C4-2B (cell line): Measurements from ENCODE around the gene EIF2S3.

Source experiments
- H3K27ac ChIP-seq: fragments of 450-650 bp; 2 replicates; pipeline ENCODE4 v1.5.1; 2017
- ZFX ChIP-seq: fragments of 450-650 bp; IDR thresholded peaks from 2 replicates; pipeline ENCODE4 v1.6.1; 2017
- TF ChIP-seq, protein P1 (sequence below): fragments of 450-650 bp; conservative IDR thresholded peaks from 2 replicates; pipeline ENCODE4 v1.5.1; 2017; ENCODE audit warnings: mild to moderate bottlenecking

The EIF2S3 gene

DNA sequence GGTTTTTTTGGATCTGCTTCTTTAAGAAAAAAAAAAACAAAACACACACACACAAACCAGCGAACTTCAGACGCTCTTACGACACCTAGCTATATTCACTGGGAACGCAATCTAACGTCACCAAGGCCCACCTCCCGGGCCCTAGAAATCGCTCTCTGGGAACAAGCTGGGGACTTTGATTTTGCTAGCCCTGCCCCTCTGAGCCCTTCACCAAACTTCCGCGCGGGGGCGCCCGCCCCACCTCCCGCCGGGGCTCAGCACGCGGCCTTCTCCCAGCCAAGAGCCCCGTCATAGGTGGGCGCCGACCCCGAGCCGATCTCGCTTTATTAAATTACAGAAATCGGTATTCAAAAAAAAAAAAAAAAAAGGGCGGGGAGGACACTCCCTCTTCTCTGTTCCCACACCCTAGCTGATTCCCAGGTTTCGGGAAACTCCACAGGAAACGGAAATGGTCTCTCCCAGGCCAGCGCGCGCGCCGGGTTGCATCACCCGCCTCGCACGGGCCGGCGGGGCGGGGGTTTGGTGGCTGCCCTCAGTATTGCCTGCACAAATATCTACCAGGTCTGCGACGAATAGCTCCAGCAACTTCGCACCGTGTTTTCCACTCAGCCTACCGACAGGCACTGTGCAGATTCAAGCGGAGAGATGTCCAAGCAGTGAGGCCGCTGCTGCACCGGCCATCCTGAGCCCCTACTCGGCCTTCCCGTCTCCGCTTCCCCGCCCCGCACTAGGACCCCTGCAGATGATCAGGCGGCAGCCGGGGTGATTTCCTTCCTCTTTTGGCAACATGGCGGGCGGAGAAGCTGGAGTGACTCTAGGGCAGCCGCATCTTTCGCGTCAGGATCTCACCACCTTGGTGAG lies at the start of gene EIF2S3:
EIF2S3 (plus strand) TSS at position 775 of the 861 bp plus-strand sequence; CDS start at position 788, 13 bp downstream.
- H3K27ac ChIP-seq = peak within 1 kb of the TSS; percentile 91
- no peak for TF ChIP-seq ZFX
- TF ChIP-seq, protein P1, sequence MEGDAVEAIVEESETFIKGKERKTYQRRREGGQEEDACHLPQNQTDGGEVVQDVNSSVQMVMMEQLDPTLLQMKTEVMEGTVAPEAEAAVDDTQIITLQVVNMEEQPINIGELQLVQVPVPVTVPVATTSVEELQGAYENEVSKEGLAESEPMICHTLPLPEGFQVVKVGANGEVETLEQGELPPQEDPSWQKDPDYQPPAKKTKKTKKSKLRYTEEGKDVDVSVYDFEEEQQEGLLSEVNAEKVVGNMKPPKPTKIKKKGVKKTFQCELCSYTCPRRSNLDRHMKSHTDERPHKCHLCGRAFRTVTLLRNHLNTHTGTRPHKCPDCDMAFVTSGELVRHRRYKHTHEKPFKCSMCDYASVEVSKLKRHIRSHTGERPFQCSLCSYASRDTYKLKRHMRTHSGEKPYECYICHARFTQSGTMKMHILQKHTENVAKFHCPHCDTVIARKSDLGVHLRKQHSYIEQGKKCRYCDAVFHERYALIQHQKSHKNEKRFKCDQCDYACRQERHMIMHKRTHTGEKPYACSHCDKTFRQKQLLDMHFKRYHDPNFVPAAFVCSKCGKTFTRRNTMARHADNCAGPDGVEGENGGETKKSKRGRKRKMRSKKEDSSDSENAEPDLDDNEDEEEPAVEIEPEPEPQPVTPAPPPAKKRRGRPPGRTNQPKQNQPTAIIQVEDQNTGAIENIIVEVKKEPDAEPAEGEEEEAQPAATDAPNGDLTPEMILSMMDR = peak; percentile 85

DNA sequence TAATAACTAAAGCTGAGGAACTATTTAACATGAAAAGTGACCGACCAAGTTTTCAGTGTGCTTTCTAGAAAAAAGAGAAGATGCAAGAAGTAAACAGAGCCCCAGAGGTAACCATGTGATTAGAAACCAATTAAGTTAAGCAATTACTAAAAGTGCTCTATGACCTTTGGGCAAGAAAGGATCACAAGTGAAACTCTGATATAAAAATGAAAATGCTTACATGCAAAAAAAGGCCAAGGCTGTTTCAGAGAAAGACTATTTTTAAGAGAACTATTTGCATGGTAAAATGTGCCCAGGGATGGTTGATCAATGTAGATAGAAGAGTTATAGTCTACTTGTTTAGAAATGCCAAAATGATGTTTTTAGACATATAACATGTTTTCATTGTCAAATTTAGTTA lies 49.7 kb upstream of the EIF2S3 start:
- TF ChIP-seq, protein P1 = no peak
- no peak for TF ChIP-seq ZFX
- no peak overlapping the region for H3K27ac ChIP-seq

DNA sequence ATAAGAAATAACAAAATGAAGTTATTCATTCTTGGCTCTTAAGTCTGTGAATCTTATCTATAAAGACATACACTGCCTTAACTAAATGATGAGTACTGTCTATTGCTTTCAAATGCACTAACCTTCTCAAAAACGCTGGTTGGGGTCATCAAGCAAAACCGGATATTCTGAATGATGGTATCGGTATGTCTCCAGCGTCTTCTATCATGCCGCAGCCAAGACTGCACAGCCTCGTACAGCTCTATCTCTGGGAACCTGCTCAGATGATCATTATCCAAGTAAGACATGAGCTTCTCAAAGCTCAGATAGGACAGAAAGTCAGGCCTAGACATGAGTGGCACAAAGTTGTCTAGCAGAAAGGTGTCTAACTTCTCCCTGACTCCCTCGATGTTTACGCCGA lies 48.9 kb upstream of the EIF2S3 start:
- TF ChIP-seq, protein P1 = no peak
- TF ChIP-seq ZFX = no peak

DNA sequence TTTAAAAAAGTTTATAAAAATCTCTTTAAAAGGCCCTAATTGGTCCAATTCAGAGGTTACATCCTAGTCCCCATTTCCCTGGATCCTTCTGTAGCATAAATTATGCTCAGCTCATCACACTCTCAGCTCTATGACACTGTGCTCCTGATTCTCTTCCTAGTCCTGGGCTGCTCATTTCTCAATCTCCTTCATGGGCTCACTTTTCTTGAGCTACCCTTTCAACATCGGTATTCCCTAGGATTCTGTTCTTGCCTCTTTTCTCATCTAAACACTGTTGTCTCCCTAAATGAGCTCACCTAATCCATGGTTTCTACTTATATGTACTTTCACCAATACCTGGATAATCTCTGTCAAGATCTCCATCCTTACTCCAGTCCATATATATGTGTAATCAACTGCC lies 42.5 kb upstream of the EIF2S3 start:
- TF ChIP-seq, protein P1 = no peak
- TF ChIP-seq ZFX = no peak
- H3K27ac ChIP-seq = no peak overlapping the region

More for the DNA sequence above, 48.9 kb upstream of the EIF2S3 start:
- H3K27ac ChIP-seq = no peak overlapping the region

DNA sequence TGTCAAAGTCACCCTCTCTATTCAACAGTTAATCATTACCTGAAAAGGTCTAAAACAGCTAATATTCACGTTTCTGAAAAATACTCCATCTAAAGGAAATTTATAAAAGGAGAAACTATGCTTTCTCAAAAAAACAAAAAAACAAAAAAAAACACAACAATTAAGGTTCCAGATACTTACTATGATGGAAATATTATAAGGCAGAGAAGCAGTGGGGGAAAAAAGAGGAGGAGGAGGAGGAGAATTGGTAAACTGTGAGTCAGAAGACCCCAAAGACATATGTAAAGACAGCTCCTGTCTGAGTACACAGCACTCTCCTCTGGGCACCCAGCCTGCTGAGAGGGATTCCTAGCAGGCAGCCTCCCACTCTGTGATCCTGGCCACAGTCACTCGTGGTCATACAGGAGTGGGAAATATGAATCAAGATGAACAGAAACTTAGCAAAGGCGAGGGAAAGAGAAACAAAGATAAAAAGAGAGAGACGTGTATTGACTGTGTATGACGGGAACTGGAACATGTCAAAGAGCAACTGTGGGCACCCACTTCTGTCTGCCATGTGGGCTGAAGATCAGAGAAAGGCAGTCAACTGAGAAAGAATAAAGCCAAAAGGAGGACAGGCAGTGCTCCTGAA lies 40.3 kb upstream of the EIF2S3 start:
- no peak for TF ChIP-seq ZFX
- TF ChIP-seq, protein P1 = no peak
- no peak overlapping the region for H3K27ac ChIP-seq

DNA sequence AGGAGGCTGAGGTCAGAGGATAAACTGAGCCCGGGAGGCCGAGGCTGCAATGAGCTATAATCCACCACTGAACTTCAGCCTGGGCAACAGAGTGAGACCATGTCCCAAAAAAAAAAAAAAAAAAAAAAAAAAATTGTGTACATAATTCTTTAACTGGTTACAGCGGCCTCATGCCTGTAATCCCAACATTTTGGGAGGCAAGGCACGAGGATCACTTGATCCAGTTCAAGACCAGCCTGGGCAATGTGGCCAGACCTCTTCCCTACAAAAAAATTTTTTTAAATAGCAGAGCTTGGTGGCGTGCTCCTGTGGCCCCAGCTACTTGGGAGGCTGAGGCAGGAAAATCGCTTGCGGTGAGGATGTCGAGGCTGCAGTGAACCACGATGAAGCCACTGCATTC lies 37.1 kb upstream of the EIF2S3 start:
- H3K27ac ChIP-seq = no peak overlapping the region
- no peak for TF ChIP-seq ZFX
- TF ChIP-seq, protein P1 = no peak

GRCh38 chrX:24018809-24019208 lies 35.9 kb upstream of the EIF2S3 start:
- no peak for TF ChIP-seq ZFX
- TF ChIP-seq, protein P1 = no peak
- no peak overlapping the region for H3K27ac ChIP-seq
